HG02884 (cell line): ENCODE results near the gene SNX1.

ENCODE experiments used
- ATAC-seq: cut with Tn5 transposase; IDR thresholded peaks from one replicate; pipeline ENCODE4 v1.9.1; 2021; ENCODE audit warnings: mild to moderate bottlenecking, moderate library complexity; ENCODE audit not compliant: unreplicated experiment

Gene SNX1

GRCh38 chr15:64144192-64144564 is 48.4 kb downstream of the SNX1 start:
- ATAC-seq = no peak

GRCh38 chr15:64144565-64145281 is 48.9 kb downstream of the SNX1 start:
- ATAC-seq = peak; percentile 75

DNA sequence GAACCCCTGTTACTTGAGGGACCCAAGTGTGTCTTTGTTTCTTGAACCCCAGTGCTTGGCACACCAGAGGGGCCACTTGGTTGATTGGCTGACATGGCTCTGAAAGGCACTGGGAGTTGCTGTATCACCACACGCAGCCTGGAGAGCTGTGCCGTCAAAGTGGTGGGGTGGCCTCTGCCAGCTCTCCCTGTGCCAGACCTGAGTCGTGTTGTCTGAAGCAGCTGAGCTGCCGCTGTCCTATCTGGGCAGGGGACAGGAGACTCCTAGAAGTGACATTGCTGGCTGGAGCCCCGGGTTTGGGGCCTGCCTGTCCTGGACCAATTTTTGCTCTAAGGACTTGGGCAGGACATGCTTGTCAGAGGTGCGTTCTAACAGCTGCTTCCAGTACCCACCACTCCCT is 50.3 kb downstream of the SNX1 start:
- ATAC-seq = no peak

DNA sequence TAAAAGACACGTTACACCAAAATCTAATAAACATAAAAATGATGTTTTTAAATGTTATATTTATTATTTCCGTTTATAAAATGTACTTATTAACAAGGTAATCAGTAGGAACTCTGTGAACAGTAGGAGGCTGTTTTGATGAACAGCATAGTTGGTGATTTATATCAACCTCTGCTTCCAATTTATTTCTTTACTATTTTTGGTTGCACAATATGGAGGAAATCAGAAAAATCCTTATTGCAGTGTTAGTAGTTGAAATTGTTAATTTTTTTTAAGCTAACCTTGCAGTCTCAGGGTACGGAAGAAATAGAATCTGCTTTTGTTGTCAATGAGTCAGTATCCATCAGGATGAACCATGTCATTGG is 50.7 kb downstream of the SNX1 start:
- ATAC-seq = no peak

DNA sequence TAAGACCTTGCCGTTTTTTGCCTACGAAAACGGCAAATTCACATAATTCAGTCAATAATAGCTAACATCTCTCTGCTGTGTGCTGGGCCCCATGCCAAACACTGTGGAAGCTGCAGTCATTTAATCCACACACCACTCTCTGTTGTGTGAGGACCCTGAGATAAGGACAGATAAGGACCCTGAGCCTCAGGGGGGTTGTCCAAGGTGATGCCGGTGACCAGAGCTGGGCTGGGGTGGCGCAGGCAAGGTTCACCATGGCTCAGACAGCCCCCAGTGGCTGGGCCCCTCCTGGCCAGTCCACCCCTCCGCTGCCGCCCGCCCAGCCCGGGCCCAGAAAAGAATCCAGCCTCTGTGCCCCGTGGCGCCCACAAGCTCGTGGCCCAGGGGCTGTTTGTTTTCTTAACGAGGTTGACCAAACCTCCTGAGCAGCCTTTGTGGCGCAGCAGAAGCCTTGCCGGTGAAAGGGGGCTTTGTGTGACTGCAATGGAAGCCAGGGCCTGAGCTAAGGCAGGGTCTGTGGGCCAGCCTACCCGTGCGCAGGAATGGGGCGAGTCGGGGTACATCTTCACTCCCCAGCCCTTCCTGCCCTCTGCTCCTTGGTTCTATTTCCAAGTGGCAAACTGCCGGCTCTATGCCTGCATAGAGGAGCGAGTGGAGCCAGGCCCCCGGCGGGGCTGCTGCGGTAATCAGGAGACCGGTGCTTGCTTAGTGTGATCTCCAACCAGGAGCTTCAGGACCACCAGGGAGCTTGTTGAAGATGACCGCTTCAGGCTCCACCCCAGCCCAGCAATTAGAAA is 51.3 kb downstream of the SNX1 start:
- no peak for ATAC-seq

DNA sequence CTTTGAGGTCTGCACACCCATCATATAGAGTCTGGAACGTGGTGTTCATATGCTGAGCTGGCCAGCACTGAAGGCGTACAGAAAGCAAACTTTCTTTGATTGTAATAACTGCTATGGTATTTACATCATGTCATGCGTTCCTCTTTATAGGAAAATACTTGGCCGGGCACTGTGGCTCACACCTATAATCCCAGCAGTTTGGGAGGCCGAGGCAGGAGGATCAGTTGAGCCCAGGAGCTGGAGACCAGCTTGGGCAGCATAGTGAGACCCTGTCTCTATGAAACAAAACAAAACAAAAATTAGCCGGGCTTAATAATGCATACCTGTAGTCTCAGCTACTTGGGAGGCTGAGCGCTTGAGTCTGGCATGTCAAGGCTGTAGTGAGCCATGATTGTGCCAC is 52.4 kb downstream of the SNX1 start:
- no peak for ATAC-seq

DNA sequence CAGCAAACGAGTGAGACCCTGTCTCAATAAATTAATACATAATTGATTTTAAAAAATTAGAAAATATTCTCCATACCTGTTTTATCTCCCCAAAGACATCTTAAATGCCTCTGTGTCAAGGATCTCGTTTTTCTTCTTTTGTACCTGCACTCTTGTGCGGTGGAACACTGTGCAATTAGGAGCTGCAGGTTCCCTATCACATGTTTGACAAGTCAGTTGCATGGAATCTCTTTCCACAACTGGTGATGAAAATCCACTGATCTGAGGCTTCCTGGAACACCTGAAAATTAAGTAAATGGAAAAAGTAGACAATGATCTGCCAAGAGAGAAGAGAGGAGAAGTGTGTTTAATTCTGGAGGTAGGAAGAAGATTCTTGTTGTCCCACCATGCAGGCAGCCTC is 52.8 kb downstream of the SNX1 start:
- no peak for ATAC-seq

- no peak for ATAC-seq
Observed at GRCh38 chr15:64149424-64149823, 53.6 kb downstream of the SNX1 start.

- no peak for ATAC-seq
Observed at GRCh38 chr15:64149893-64150578, 54.3 kb downstream of the SNX1 start.

DNA sequence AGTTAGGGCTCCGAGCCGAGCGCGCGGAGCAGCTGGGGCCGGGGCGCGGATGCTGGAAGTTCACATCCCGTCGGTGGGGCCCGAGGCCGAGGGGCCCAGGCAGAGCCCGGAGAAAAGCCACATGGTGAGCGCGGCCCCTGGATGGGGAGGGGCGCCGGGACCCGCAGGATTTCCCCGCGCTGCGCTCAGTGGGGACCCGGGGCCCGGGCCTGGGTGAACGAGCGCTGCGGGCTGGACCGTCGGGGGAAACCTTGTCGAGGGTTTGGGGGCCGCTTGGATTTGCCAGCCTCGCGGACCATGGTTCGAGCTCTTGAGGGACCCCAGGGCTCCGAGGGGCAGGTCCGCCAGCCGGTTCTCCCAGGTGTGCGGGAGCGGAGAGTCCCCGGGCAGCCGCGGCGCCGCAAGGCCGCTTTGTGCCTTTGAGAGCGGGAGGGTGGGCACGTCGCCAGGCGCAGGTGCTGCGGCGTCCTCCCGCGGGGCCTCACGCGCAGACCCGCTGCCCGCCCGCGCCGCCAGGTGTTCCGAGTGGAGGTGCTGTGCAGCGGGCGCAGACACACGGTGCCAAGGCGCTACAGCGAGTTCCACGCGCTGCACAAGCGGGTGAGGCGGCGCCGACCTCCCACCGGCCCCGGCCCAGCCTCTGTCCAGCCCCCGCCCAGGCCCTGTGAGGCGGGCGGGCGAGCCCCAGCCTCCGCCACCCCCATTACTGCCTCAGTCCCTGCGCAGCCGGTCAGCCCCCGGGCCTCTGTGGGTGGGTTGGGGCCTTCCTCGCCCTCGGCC is 56.1 kb downstream of the SNX1 start, which contains the start of gene SNX22:
Gene SNX22 (plus strand): TSS at position 5 of the 780 bp plus-strand sequence. CDS start 45 bp downstream, at position 50.
- ATAC-seq = no peak

GRCh38 chr15:64152507-64153387 is 57.0 kb downstream of the SNX1 start:
- no peak for ATAC-seq

- peak; percentile 55 for ATAC-seq
Observed at GRCh38 chr15:64153480-64154367, 57.9 kb downstream of the SNX1 start.

GRCh38 chr15:64155802-64156651 is 60.2 kb downstream of the SNX1 start:
- no peak for ATAC-seq

DNA sequence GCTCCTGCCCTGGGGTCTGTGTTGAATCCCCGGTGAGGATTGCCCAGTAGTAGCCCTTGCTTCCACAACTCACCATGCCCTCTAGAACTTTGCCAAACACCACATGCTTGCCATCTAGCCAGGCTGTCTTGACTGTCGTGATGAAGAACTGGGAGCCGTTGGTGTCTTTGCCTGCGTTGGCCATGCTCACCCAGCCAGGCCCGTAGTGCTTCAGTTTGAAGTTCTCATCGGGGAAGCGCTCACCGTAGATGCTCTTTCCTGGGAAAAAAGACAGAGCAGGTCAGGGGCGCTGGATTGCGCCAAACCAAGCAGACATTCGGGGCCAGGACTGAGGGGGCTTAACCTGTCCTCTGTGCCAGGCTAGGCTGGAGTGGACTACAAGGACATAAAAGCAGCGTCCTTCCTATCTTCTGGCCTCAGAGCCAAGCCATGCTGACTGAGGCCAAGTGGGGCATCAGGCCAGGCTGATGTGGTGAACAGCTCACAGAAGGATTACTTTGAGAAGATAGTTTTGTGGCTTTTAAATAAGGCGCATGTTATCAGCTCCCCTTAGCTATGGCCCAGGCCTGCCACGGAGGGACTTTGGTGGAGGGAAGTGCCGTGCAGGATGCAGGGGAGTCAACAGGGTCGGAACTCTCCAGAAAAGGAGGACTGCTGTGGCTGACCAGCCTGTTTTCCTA is 61.0 kb downstream of the SNX1 start:
- ATAC-seq = no peak

- ATAC-seq = no peak
Observed at GRCh38 chr15:64157599-64158125, 61.9 kb downstream of the SNX1 start.

- ATAC-seq = no peak
Observed at GRCh38 chr15:64158363-64159134, 62.8 kb downstream of the SNX1 start.
